ENCODE results near the gene L3MBTL3. TPM values are rescaled to one million over a fixed set of nuclear protein-coding genes. Genes with fewer than 3 reads are reported as not detected.
"Not testable (repeated sequence)": the region's sequence is repeated elsewhere in the genome, so short reads cannot be mapped to it uniquely, and the experiment has no call there.

L3MBTL3 gene
- total RNA-seq, 1 donor from 2014 or later: 4.3 TPM

DNA sequence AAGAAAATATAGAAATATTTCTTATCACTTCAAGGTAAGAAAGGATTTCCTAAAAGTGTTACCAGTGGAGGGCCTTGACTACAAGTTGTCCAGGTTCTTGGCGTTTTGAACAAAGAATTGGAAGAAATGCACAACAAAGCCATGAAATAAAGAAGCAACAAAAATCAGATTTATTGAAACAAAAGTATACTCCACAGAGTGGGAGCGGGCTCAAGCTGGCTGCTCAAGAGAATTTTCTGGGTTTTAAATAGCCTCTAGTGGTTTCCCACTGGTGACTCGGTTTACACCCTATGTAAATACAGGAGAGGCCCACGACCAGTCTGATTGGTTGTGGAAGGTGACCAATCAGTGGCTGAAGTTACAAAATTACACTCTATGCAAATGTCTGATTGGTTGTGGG, 140.2 kb downstream of the L3MBTL3 start:
- ATAC-seq (no peak), DNase-seq (no peak)
- intact Hi-C loops (cut with micrococcal nuclease): no loop called here

DNA sequence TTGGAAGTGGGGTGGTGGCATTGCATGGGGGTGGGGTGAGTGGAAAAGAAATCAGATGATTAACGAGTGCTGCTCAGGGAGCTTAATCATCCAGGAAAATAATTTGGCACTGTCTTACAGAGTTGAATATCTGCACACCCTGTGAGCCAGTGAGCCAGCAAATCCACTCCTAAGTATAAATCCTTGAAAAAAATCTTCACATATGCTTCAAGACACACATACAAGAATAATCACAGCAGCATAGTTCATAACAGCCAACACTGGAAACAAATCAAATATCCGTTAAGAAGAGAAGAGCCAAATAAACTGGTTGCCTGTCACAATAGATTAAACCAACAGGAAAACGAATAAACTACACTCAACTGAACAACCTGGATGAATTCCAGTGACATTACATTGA, 141.6 kb downstream of the L3MBTL3 start:
- ATAC-seq: no peak
- intact Hi-C loops (cut with micrococcal nuclease): no loop called here
- no peak for DNase-seq

DNA sequence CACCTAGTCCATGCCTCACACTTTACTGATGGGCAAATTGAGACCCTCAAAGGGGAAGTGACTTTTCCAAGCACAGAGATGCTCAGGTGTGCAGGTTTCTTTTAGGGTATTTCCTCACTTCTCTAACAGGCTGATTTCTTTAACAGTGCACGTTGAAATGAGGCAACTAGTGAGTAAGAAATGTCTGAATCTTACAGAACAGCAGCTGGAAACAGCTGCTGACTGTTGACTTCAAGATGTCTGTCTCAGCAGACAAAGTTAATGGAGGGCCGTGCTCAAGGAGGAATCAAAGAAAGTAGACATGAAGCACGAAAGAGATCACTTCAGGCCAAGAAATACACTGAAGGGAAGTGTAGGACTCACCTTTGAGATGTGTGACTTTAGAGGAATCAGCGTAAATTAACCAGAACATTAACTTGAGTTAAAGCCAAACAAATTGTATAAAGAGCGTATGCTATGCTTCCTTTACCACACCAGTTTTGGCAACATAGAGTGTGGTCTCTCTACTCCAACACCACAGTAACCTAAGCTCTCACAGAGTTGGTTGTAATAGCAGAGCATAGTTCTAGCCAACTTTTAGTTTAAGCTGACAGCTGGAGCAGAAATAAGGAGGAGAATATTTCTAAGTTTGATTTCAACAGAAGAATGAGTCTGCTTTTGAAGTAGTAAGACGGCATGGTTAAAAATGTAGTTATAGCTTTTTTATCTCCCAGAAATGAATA, 143.5 kb downstream of the L3MBTL3 start:
- intact Hi-C loops (cut with micrococcal nuclease): no loop called here
- DNase-seq (no peak), ATAC-seq (peak; percentile 87)

DNA sequence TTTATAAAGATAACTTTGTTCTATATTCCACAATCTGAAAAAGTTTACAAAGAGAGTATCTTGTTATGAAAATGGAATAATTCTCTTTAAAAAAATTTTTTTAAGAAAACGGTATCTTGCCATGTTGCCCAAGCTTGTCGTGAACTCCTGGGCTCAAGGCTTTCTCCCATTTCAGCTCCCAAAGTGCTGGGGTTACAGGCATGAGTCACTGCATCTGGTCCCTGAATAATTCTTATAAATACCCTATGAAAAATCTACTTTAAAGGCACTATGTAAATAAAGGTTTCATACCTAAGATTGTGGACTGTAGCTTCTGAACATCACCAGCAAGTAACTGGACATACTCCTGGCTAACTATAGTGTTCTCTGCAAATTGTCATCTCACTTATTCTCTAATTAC, 144.0 kb downstream of the L3MBTL3 start:
- intact Hi-C loops (cut with micrococcal nuclease): no loop called here
- DNase-seq: no peak
- ATAC-seq: no peak

DNA sequence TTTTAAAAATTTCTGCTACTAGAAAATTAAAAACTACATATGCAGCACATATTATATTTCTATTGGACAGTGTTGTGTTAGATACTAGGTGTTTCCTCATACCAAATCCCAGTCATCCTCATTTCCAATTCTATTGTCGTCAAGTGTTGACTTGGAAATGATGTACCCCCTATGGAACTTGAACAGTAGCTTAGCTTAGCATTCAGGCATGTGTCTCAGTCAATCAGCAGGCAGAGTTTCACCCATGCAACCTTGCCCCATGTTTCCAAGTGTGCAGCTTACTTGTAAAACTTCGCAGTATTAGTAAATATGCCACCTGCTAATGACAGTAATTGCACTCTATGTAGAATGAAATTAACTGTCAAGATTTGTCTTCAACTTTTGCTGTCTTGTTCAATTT, 144.9 kb downstream of the L3MBTL3 start:
- DNase-seq (no peak), ATAC-seq (no peak)
- intact Hi-C loops (cut with micrococcal nuclease): no loop called here

DNA sequence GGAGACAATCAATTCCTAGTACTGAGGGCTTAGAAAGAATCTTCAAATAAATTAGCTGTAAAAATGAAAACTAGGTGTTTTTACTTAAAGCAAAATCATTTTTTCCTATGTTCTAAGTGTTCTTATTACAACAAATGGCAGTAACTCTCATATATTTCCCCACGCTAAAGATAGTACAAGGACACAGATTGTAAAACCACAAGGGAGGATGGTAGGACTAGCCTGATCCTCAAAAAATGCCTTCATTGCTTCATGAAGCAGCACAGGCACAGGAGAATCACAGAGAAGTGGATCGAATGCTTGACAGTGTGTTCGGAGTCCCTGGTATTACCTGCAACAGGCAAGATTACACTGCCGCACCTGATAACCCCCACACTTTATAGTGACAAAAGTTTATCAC, 145.9 kb downstream of the L3MBTL3 start:
- DNase-seq: no peak
- no peak for ATAC-seq
- intact Hi-C loops (cut with micrococcal nuclease): no loop called here

DNA sequence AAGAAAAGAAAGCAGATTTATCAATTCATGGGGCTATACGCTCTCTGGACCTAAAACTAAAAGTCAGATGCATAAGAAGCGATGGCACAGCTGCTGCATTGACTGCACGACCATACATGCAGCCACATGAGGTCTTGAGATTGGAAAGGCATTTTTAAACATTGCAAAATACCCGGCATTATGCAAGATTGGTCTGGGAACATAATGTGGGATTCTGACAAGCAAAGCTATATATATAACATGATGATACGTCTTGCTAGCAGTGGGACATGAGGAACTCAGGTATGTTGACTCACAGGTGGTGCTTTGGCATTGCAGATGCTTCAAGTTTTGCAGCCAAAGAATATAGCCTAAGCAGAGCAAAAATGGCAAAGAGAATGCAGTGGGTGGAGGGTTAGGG, 149.3 kb downstream of the L3MBTL3 start:
- intact Hi-C loops (cut with micrococcal nuclease): no loop called here
- no peak for ATAC-seq
- no peak for DNase-seq

DNA sequence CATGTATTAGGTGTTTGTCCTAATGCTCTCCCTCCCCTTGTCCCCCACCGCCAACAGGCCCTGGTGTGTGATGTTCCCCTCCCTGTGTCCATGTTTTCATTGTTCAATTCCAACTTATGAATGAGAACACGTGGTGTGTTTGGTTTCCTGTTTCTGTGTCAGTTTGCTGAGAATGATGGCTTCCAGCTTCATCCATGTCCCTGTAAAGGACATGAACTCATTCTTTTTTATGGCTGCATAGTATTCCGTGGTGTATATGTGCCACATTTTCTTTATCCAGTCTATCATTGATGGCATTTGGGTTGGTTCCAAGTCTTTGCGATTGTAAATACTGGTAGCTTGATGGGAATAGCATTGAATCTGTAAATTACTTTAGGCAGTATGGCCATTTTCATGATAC, 151.8 kb downstream of the L3MBTL3 start:
- ATAC-seq; DNase-seq; intact Hi-C loops (cut with micrococcal nuclease): not testable (repeated sequence)

DNA sequence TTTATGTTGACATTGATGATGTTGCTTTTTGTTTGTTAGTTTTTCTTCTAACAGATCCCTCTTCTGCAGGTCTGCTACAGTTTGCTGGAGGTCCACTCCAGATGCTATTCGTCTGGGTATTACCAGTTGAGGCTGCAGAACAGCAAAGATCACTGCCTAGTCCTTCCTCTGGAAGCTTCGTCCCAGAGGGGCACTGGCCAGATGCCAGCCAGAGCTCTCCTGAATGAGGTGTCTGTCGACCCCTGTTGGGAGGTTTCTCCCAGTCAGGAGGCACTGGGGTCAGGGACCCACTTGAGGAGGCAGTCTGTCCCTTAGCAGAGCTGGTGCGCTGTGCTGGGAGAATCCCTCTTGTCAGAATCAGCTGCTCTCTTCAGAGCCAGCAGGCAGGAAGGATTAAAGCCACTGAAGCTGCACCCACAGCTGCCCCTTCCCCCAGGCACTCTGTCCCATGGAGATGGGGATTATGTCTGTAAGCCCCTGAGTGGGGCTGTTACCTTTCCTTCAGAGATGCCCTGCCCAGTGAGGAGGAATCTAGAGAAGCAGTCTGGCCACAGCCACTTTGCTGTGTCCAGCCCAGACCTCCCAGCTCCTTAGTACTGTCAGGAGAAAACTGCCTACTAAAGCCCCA, 155.1 kb downstream of the L3MBTL3 start:
- DNase-seq; ATAC-seq; intact Hi-C loops (cut with micrococcal nuclease): not testable (repeated sequence)

DNA sequence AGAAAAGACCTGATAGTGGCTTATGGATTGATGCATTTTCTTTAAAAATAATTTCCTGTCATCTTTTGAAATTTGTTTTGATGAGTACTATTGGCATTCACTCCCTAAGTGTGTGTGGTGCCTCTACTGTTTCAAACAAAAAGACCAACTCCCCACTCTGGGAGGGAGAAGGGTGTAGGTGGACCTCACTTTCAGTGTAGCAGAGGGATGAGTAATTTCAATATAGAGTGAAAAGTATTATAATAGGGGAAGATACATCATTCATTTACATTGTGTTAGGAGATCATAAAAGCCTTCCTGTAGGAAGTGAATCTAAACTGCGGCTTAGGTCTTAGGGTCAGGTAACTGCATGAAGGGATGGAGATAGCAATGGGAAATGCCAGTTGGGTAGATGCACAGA, 158.0 kb downstream of the L3MBTL3 start:
- DNase-seq (no peak), ATAC-seq (no peak)
- intact Hi-C loops (cut with micrococcal nuclease): loop anchor here (2.0 kb wide), 1 partner anchor 24 kb away; no protein-coding TSS in a partner anchor

DNA sequence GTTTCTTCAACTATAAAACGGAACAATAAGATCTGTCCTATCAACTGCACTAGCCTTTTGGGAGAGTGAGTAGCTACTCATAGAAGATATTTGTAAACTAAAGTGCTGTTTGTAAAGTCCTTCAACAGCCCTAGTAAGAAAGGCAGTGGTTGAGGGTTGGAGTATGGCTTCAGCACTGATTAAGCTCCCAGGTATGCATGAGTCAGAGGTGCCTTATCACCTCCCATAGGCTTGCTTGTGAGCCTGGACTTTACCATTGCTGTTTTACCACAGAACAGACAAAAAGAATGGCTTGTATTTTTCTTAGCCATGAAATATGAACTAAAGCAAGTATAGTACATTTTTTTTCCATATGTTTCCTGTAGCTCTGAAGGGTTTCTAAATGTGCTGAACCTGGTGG, 160.3 kb downstream of the L3MBTL3 start:
- intact Hi-C loops (cut with micrococcal nuclease): no loop called here
- DNase-seq (no peak), ATAC-seq (no peak)

DNA sequence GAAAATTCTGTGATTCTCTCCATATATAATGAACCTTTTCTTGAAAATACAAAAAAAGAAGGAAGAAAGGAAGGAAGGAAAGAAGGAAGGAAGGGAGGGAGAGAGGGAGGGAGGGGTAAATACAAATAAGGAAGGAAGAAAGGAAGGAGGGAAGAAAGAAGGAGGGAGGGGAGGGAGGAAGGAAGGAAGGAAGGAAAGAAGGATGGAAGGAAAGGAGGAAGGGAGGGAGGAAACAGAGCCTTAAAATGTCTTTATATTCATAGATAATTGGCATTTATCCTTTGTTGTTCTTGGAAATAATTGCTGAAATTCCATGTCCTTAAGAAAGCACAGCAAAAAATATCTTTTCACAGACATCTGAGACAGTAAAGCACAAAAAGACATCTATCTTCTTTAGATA, 164.1 kb downstream of the L3MBTL3 start:
- no peak for DNase-seq
- intact Hi-C loops (cut with micrococcal nuclease): no loop called here
- no peak for ATAC-seq

DNA sequence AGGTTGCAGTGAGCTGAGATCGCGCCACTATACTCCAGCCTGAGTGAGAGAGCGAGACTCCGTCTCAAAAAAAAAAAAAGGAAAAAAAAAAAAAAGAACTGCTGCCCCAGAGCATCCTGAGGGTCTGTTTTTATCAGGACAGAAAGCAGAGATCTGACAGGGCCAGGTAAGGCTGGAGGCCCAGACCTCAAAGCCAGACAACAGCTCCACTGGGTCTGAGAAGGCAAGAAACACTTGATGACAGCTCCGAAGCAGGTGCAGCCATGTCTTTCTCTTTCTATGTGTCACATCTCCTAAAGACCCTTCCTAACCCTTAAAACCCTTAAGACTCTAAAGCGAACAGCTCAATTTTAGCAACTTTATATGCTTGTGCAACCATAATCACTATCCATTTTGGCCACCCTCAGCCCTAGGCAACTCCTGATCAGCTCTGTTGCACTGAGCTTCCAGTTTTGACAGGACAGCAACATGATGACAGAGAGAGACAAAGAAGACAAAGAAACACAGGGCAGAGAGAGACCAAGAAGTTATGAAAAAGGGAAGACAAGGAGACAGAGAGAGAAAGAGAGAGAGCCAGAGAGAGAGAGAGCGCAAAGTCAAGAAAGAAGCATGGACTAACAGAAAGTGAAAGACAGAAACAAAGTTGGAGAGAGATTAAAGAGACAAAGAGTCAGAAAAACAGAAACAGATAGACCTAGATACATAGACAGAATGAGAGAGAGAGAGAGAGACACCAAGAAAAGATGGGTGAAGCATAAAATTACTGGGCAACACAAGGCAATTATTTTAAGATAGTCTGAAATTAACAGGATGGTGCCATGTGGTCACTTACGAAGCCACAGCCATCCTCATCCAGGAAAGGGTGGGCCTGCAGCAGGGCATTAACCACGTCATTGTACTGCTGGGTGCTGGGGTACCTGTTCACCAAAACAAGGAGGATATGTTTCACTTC, 165.2 kb downstream of the L3MBTL3 start:
- DNase-seq (no peak), ATAC-seq (no peak)
- intact Hi-C loops (cut with micrococcal nuclease): no loop called here

DNA sequence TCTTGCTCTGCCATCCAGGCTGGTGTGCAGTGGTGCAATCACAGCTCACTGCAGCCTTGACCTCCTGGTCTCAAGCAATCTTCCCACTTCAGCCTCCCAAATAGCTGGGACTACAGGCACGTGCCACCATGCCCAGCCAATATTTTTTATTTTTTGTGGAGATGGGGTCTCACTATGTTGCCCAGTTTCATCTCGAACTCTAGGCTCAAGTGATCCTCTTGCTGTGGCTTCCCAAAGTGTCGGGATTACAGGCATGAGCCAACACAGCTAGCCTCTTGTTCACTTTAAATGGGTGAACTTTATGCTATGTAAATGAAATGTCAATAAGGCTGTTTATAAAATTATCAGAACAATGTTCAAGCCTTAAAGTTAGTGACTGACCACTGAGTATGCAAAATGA, 167.3 kb downstream of the L3MBTL3 start:
- intact Hi-C loops (cut with micrococcal nuclease): no loop called here
- no peak for DNase-seq
- ATAC-seq: no peak

DNA sequence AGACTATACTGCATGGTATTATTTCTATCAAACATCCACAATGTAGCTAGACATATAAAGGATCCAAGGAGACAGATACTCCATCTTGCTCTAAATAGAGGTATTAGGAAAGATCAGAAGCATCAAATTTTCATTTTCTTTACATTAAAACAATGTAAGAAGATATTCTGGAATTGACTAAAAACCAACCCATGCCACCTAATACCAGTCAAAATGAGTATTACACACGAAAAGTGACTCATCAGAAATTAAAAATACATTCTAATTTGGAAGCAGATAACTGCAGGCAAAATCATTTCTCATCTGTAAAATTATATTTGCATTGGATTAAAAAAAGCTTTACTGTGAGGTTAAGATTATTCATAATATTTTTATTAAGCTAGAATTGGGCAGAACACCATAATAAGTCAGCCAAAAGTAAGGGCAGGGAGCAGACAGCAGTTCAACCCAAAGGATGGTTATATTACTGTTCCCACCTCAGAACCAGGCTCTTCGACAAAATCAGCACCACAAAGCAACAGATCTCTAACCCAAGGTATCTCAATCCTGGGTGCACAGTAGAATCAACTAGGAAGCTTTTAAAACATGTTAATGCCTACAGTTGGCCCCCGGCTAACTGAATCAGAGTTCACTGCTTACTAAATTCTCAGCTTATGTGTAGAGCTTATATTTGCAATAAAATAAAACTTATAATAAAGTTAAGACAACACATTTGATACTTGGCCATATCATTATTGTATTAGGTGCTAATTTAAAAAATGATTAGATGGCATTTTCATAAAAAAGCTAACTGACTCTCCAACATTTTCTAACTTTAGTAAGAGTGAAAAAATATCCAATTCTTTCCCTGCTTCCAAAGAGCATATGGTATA, 169.2 kb downstream of the L3MBTL3 start:
- intact Hi-C loops (cut with micrococcal nuclease): no loop called here
- ATAC-seq: no peak
- DNase-seq: no peak

DNA sequence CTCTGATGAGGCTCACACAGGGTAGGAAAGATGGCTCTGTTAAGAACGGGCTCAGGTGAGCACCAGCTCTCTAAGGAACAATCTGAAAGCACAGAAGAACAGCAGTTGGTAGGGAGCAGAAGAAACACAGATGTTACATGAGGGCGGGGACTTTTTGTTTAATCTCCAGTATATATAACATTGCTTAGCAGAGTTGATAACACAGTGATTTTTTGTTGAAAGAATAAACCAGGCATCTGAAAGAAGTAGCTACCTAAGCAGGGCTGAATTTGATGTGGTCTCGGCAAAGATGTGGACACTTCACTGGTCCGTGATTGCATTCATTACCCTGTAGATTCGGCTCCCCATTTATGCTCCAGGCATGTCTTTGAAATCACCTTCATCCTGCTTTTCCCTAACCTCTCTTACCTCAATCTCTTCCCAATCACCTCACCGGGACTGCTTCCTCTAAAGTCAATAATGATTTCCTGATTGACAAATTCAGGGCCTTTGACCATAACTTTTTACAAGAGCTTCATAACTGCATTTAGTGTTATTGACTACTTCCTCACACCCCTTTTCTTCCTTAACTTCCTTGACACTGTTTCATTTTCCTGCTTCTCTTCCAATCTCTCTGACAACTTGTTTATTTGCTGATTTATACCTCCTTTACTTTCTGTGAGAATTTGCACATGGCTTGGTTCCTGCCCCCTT, 170.0 kb downstream of the L3MBTL3 start:
- no peak for ATAC-seq
- intact Hi-C loops (cut with micrococcal nuclease): no loop called here
- no peak for DNase-seq

DNA sequence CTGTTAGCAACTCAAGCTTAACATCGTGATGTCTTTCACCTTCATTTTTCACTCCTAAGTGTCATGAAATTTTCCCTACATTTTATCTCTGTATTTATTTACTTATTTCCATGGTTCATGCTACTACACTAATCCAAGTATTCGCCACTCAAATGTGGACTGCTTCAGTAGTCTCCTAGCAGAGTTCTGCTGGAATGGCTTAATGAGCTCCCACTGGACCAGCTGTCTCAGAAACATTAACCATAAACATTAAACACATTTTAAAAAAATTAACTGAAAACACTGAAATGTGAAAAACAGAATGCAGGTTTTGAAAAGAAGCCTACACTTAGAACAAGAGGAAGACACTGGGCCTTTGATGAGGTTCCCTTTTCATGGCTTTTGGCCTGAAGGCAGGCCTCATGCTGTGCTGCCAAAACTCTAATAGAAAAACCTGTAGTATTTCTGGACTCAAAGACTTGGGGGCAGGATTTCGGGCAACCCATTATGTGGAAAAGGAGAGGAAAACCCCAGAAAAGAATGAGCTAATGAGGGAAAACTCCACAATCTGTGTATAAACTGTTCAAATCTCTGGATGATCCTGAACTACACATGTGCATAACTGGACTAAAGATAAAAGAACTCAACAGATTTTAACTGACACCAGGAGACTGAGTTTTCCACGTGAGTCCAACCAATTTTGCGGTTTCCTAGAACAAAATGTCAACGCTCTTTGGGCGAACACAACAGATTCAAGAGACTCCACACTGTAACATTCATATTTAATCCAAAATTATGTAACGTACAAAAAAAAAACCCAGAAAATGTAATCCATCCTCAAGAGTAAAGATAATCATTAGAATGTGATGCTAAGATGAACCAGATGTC, 171.4 kb downstream of the L3MBTL3 start:
- ATAC-seq (peak; percentile 83), DNase-seq (no peak)
- intact Hi-C loops (cut with micrococcal nuclease): no loop called here
